Duodenal mucosa (tissue), 2 donors: Measurements from ENCODE around the gene DCUN1D3.

Experiments
- H3K27ac ChIP-seq: one replicate; pipeline ENCODE4 v1.7.0; 2013; ENCODE audit warnings: low read depth, low read length
- H3K27me3 ChIP-seq, 2 donors: one replicate each; pipeline ENCODE4 v1.7.0; 2013; ENCODE audit warnings: low read length in 2 of 2, control low read depth in 1 of 2; ENCODE audit not compliant: insufficient read depth in 2 of 2, control insufficient read depth in 1 of 2
- H3K36me3 ChIP-seq, 2 donors: one replicate each; pipeline ENCODE4 v1.7.0; 2013; ENCODE audit warnings: low read length in 2 of 2, control low read depth in 1 of 2; ENCODE audit not compliant: insufficient read depth in 2 of 2, control insufficient read depth in 1 of 2
- H3K4me1 ChIP-seq, 2 donors: one replicate each; pipeline ENCODE4 v1.7.0; 2013; ENCODE audit warnings: low read length in 2 of 2, control low read depth in 1 of 2; ENCODE audit not compliant: insufficient read depth in 2 of 2, control insufficient read depth in 1 of 2
- H3K4me3 ChIP-seq, 2 donors: one replicate each; pipeline ENCODE4 v1.7.0; 2013; ENCODE audit warnings: low read length in 2 of 2, low read depth in 1 of 2
- H3K9ac ChIP-seq, 2 donors: one replicate each; pipeline ENCODE4 v1.7.0; 2013; ENCODE audit warnings: low read length in 2 of 2, low read depth in 1 of 2
- H3K9me3 ChIP-seq, 2 donors: one replicate each; pipeline ENCODE4 v1.7.0; 2013; ENCODE audit warnings: low read length in 2 of 2, control low read depth in 1 of 2; ENCODE audit not compliant: control insufficient read depth in 1 of 2

DCUN1D3 gene

GRCh38 chr16:20903899-20904506 lies 3.8 kb upstream of the DCUN1D3 start:
- peaks cover 53 to 57% of the 10 kb centered on the region in 2 donors for H3K4me1 ChIP-seq
- no peak overlapping the region for H3K27ac ChIP-seq
- no peaks in the 10 kb centered on the region for H3K27me3 ChIP-seq
- H3K9ac ChIP-seq, result peak overlapping the region in 1 of 2 donors; percentile 3
- H3K9me3 ChIP-seq, result no peaks in the 10 kb centered on the region
- H3K4me3 ChIP-seq, result peak overlapping the region in 1 of 2 donors; percentile 14
- H3K36me3 ChIP-seq, result no peaks in the 10 kb centered on the region

GRCh38 chr16:20903116-20903898 lies 3.1 kb upstream of the DCUN1D3 start:
- Histone ChIP-seq H3K4me1 (peaks cover 56 to 63% of the 10 kb centered on the region in 2 donors), H3K9ac (no peak overlapping the region), H3K27ac (no peak overlapping the region), H3K4me3 (no peak overlapping the region), H3K9me3 (no peaks in the 10 kb centered on the region), H3K27me3 (no peaks in the 10 kb centered on the region), H3K36me3 (no peaks in the 10 kb centered on the region)

DNA sequence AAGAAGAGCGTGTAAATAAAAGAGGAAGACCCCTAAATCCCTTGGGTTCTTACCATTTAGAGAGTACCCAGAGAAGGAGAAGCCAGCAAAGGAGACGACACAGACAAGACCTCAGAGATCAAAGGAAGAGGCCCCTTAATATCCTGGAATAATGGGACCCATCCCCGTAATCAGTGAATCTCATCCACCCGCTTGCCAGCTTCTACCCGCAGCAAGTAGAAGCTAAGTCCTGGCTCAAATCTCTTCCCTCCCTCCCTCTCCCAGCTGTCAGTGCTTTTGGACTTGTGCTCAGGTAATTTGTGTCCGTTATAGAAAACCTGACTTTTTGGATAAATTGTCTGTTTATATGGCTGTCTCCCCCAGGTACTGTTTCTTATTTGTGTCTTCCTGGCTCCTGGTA lies 2.3 kb upstream of the DCUN1D3 start:
- H3K4me1 ChIP-seq, result peaks cover 65 to 72% of the 10 kb centered on the region in 2 donors
- peak overlapping the region in 1 of 2 donors; percentile 16 for H3K4me3 ChIP-seq
- peaks cover 0 to under 1% of the 10 kb centered on the region in 2 donors for H3K36me3 ChIP-seq
- no peaks in the 10 kb centered on the region for H3K9me3 ChIP-seq
- H3K9ac ChIP-seq, result no peak overlapping the region
- no peak overlapping the region for H3K27ac ChIP-seq
- no peaks in the 10 kb centered on the region for H3K27me3 ChIP-seq

DNA sequence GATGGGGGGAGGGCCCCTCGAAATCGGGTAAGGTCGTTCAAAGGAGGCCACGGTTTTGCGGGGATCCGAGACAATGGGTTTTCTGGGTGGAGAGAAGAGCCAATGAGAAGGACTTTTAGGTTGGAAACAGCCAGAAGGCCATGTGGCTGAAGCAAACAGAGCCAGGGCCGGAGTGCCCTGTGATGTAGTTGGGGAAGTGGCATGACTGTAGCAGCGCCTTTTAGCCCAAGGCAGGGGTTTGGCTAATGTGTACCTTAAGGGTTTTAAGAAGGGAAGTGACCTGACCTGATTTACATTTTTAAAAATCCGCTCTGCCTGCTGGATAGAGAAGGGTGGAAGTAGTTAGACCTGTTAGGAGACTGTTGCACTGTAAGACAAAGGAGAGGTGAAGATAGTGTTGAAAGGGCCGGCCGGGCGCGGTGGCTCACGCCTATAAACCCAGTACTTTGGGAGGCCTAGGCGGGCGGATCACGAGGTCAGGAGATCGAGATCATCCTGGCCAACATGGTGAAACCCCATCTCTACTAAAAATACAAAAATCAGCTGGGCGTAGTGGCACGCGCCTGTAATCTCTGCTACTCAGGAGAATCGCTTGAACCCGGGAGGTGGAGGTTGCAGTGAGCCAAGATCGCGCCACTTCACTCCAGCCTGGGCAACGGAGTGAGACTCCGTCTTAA lies 1.4 kb upstream of the DCUN1D3 start:
- Histone ChIP-seq H3K9ac (peak overlapping the region; percentile 83 to 88), H3K27ac (peak overlapping the region; percentile 93), H3K4me3 (peak overlapping the region; percentile 80 to 94), H3K36me3 (peaks cover 0 to 5% of the 10 kb centered on the region in 2 donors), H3K9me3 (no peaks in the 10 kb centered on the region), H3K27me3 (no peaks in the 10 kb centered on the region), H3K4me1 (peaks cover 63 to 68% of the 10 kb centered on the region in 2 donors)

- H3K27ac ChIP-seq, result peak overlapping the region; percentile 93
- peak overlapping the region; percentile 80 to 94 for H3K4me3 ChIP-seq
- peaks cover 0 to 7% of the 10 kb centered on the region in 2 donors for H3K36me3 ChIP-seq
- peak overlapping the region; percentile 83 to 88 for H3K9ac ChIP-seq
- peaks cover 60 to 63% of the 10 kb centered on the region in 2 donors for H3K4me1 ChIP-seq
- no peaks in the 10 kb centered on the region for H3K27me3 ChIP-seq
- H3K9me3 ChIP-seq, result no peaks in the 10 kb centered on the region
Measured at GRCh38 chr16:20901068-20901435, 894 bp upstream of the DCUN1D3 start.

GRCh38 chr16:20899477-20900298 lies 470 bp downstream of the DCUN1D3 start:
- H3K4me1 ChIP-seq, result peaks cover 49 to 53% of the 10 kb centered on the region in 2 donors
- peaks cover 0 to 15% of the 10 kb centered on the region in 2 donors for H3K36me3 ChIP-seq
- peak overlapping the region; percentile 93 for H3K27ac ChIP-seq
- no peaks in the 10 kb centered on the region for H3K27me3 ChIP-seq
- peak overlapping the region; percentile 84 to 92 for H3K9ac ChIP-seq
- H3K9me3 ChIP-seq, result no peaks in the 10 kb centered on the region
- peak overlapping the region; percentile 80 to 94 for H3K4me3 ChIP-seq

DNA sequence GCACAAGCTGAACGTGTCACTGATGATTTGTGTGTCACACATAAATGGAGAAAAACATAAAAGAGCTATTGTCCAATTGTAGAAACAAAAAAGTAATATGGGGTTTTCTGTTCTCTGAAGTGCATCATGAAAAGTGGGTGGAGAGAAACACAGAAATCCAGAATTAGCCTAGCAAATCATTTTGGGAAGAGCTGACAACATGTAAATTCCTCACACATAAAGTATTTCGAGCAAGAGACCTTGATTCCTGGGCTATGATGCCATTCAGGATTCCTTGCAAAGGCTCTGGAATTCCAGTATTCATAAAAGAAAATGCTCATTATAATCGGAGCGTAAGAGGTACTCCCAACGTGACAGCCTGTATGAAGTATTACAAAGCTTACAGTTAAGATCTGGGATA lies 1.1 kb downstream of the DCUN1D3 start:
- Histone ChIP-seq H3K27me3 (no peaks in the 10 kb centered on the region), H3K4me1 (peaks cover 43 to 47% of the 10 kb centered on the region in 2 donors), H3K9ac (peak overlapping the region; percentile 84 to 92), H3K27ac (no peak overlapping the region), H3K36me3 (peaks cover 0 to 18% of the 10 kb centered on the region in 2 donors), H3K4me3 (peak overlapping the region; percentile 80 to 94), H3K9me3 (no peaks in the 10 kb centered on the region)

DNA sequence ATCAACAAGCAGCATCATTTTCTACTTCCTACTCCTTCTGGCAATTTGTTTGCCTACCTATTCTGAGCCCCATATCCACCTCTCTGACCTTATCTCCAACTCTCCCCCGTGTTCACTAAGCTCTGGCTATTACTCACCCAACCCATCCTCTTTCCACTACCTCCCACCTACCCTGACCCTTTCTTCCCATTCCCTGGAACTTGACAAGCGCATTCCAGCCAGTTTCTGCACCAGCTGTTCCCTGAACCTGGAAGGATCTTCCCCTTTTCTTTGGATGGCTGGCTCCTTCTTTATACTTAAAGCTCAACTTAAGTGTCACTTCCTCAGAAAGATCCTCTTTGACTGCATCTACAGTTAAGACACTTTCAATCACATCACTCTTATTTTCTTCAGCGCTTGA lies 2.2 kb downstream of the DCUN1D3 start:
- no peaks in the 10 kb centered on the region for H3K9me3 ChIP-seq
- H3K27me3 ChIP-seq, result no peaks in the 10 kb centered on the region
- H3K36me3 ChIP-seq, result peaks cover 0 to 24% of the 10 kb centered on the region in 2 donors
- no peak overlapping the region for H3K4me3 ChIP-seq
- no peak overlapping the region for H3K9ac ChIP-seq
- no peak overlapping the region for H3K27ac ChIP-seq
- H3K4me1 ChIP-seq, result peaks cover 32 to 37% of the 10 kb centered on the region in 2 donors

GRCh38 chr16:20897253-20897897 lies 2.8 kb downstream of the DCUN1D3 start:
- Histone ChIP-seq H3K9me3 (no peaks in the 10 kb centered on the region), H3K27me3 (no peaks in the 10 kb centered on the region), H3K4me3 (no peak overlapping the region), H3K36me3 (peaks cover 1 to 24% of the 10 kb centered on the region in 2 donors), H3K9ac (no peak overlapping the region), H3K4me1 (peaks cover 27 to 33% of the 10 kb centered on the region in 2 donors), H3K27ac (no peak overlapping the region)
